Astrocyte (in vitro differentiated cells and primary cell): ENCODE results near the gene TFRC.

ENCODE experiments used
- EZH2 ChIP-seq: IDR thresholded peaks from 2 replicates; pipeline ENCODE4 v1.6.1; 2012; ENCODE audit warnings: mild to moderate bottlenecking, low read length, inconsistent platforms; ENCODE audit not compliant: insufficient read depth
- TF ChIP-seq, protein P1 (sequence below): IDR thresholded peaks from 2 replicates; pipeline ENCODE4 v1.5.1; 2011; ENCODE audit warnings: low read depth, mild to moderate bottlenecking, inconsistent platforms, low read length, moderate library complexity; ENCODE audit not compliant: insufficient read depth

DNA sequence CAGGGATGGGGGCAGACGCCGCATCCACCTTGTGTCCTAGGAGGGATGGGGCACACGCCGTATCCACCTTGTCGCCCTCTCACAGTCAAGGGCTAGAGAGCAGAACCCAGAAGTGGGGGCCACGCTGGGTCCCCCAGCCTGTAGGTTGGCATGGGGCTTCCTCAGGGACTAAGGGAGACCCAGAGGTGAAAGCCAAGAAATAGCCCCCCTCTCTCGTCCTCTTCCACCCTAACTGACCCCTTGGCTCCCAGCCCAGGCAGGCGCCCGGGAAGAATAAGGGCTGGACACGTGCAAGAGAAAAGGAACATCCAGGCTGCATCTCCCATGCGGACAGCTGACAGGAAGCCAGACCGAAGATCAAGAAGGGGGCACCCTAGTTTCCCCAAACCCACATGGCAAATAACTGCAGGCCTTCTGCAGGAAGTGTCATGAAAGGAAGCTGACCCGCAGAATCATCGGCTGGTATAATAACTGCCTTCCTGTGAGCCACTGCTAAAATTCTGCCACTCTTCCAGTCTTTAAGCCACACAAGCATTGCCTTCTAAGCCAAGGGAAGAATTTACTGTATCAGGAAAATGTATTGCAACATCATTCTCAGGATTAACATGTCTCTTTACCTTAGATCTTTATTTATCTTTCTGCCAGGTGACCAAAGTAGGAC, 38.5 kb upstream of the TFRC start:
- TF ChIP-seq, protein P1, sequence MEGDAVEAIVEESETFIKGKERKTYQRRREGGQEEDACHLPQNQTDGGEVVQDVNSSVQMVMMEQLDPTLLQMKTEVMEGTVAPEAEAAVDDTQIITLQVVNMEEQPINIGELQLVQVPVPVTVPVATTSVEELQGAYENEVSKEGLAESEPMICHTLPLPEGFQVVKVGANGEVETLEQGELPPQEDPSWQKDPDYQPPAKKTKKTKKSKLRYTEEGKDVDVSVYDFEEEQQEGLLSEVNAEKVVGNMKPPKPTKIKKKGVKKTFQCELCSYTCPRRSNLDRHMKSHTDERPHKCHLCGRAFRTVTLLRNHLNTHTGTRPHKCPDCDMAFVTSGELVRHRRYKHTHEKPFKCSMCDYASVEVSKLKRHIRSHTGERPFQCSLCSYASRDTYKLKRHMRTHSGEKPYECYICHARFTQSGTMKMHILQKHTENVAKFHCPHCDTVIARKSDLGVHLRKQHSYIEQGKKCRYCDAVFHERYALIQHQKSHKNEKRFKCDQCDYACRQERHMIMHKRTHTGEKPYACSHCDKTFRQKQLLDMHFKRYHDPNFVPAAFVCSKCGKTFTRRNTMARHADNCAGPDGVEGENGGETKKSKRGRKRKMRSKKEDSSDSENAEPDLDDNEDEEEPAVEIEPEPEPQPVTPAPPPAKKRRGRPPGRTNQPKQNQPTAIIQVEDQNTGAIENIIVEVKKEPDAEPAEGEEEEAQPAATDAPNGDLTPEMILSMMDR = no peak
- TF ChIP-seq EZH2 = no peak
